HG02943 (cell line): ENCODE data around the gene CAPZB.

Experiments
- ATAC-seq: cut with Tn5 transposase; IDR thresholded peaks from one replicate; pipeline ENCODE4 v1.9.1; 2021; ENCODE audit warnings: mild to moderate bottlenecking, low read depth, moderate library complexity; ENCODE audit not compliant: unreplicated experiment

Gene CAPZB

DNA sequence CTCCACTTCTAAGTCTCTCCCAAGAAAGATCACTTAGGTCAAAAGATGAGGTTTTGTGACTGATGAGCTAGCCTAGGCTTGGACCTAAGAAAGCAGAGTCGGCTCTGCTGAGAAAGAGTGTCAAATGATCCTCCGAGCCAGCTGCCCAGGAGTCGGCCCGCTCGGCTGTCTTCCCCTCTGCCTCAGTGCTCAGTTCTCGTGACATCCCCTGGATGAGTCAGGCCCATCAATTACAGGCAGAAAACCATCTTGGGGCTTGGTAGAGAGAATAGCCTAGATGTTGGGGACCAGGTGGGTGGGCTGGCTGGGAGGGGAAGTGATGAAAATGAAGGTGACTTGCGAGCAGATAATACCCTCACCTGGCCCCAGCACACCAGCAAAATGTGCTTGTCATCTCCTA is 112.7 kb downstream of the CAPZB start:
- no peak for ATAC-seq

DNA sequence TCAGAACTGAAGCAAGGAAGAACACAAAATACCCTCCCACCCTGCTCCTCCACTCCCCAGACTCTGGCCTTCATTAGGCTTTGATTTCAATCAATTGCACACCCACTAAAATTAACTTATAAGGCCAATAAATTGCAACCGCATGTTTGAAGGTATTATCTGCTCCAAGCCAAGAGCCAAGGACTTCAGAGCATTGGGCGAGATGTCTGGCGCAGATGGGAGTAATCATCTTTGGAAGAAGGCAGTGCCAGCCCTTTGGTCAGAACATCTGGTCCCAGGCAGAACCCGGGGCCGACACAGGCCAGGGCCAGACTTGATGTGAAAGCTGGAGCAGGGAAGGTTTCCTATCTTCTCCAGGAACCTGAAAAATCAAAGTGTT is 113.2 kb downstream of the CAPZB start:
- no peak for ATAC-seq

DNA sequence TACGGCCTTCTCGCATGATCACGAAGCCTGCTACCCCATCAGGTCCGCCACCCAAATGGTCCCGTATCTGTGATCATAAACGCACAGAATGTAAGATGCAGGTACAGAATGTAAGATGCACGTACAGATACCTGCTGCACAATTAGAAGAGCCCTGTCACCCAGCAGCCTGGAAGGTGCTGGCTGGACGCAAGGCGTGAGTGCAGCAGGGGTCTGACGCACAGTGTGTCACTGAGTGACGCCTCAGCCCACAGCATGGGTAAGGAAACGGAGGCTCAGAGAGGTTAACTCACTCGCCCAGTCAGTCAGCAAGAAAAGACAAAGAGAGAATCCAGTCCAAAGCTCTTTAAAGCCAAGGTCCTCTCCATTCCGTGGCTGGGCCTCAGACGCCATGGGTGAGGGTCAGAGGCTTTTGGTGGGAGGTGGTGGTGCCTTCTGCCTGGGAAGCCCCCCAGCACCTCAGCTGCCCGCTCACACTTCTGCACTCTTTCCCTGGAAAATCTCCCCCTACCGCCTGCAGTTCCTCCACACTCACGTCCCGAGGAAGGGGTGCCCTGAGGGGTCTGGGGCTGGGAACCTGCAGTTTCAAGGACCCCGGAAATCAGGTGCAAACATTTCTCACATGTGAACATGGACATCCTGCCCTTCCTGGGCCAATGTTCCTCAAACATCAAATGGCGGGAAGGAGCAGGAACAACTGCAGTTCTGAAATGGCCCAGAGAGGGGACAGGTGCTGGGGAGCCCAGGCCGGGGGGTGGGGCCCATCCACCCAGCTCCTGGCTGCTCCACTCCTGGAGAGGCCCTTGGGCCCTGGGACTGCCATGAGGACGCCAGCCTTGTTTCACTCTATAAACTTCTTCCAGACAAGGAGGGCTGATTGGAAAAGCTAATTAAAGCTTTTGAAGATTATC is 113.9 kb downstream of the CAPZB start:
- ATAC-seq: no peak

DNA sequence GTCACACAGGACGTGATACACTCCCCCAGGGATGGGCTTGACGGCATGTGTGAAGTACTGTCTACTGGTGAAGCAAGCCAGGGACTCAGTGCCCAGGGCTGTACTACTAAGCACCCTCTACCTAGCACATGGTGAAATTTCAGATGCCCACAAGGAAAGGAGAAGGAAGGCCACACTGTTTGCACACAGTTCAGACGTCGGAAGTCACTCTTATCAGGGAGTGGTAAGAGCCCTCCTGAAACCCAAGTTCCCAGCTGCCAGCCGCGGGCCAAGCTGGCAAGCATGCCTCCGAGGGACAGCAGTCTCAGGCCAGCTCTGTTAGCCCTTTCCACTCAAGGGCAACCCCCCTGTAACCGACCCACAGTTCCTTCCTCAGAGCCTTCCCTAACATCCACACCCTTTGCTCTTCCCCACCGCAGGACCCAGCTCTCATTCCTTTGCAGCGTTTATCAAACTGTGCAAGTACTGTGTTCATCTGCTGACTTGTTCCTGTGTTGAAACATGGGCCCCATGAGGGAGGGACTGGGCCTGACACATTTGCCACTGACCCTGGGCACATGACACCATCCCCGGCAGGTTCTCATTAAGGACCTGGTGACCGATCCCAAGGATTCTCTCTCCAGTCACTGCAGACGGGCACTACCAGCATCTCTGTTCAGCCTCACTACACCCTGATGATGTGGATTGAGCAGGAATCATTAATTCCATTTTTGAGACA is 114.7 kb downstream of the CAPZB start:
- ATAC-seq: no peak

DNA sequence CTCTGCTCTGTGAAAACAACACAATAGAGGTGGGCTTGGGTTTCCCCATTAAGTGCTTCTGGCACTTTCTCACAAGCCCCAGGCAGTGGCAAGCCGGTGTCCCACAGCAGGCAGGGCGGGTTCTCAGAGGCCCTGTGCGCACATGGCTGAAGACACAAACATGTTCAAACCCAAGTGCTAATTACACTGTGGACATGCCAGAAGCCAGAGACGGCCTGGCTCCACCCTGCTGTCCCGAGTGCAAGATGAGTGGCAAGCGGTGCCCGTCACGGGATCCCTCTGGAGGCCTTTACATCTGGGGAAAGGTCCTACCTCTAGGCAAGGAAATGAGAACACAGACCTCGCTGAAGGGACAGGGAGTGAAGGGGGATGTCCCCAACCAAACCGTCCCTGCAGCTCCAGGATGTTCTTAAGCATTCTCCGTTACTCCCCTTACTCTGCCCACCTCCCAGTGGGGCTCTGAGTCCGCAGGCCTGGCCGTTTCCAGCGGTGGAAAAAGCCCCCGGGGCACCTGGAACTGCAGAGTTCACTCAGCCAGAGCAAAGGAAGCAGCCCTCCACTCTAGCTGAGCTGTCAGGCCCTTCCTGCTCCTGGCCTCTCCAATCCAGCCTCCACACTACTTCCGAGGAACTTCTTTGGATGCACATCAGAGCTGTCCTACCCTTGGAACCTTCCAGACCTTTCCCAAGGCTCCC is 115.8 kb downstream of the CAPZB start:
- ATAC-seq: no peak

DNA sequence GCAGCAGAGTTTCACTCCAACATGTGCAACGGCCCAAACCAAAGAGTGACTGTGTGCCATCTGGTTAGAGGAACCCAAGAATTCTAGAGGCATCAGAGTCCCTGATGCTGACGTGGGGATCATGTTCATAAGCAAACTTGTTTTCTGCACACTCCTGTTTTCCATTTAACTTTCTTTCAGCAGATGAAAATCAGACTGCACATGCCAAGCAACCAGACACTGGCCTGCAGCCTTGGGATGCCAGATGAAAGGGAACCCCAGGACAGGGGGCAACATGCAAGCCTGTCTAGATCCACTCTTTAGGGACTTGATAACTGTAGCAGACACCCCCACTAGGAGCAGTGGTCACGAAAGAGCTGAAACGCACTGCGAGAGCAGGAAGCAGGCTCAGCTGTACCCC is 116.4 kb downstream of the CAPZB start:
- no peak for ATAC-seq

DNA sequence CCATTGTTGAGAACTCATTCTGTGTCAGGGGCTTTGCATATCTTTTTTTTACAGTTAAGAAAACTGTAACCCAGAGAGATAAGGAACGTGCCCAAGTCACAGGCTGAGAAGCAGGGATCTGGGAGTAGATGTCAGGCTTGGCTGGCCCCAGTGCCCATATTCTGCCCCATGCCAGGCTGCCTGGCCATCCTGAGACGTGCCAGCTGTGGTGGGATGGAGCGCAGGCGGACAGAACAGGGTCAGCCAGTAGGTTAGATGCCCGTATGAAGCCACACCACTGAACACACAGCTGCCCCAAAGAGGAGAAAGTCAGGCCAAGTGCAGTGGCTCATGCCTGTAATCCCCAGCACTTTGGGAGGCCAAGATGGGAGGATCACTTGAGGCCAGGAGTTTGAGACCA is 117.3 kb downstream of the CAPZB start:
- ATAC-seq: no peak

DNA sequence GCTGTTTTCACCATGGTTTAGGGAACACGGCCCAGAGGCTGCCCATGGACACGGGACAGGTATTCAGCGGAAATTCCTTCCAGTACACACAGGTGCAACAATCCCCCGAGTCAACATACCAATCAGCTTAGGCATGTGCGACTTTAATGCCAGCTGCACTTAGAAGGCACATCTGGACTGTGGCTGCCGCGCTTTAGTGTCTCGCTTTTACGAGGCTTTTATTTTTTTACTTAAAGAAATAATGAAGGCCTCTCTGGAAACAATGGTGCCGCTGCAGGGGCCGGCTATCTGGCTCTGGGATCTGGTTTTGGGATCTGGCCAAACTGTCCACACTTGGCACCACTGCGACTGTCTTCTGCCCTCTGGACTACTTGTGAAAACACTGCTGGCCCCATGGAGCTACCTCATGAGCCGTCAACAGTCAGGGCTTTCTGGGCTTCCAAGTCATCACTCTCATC is 117.7 kb downstream of the CAPZB start:
- no peak for ATAC-seq

DNA sequence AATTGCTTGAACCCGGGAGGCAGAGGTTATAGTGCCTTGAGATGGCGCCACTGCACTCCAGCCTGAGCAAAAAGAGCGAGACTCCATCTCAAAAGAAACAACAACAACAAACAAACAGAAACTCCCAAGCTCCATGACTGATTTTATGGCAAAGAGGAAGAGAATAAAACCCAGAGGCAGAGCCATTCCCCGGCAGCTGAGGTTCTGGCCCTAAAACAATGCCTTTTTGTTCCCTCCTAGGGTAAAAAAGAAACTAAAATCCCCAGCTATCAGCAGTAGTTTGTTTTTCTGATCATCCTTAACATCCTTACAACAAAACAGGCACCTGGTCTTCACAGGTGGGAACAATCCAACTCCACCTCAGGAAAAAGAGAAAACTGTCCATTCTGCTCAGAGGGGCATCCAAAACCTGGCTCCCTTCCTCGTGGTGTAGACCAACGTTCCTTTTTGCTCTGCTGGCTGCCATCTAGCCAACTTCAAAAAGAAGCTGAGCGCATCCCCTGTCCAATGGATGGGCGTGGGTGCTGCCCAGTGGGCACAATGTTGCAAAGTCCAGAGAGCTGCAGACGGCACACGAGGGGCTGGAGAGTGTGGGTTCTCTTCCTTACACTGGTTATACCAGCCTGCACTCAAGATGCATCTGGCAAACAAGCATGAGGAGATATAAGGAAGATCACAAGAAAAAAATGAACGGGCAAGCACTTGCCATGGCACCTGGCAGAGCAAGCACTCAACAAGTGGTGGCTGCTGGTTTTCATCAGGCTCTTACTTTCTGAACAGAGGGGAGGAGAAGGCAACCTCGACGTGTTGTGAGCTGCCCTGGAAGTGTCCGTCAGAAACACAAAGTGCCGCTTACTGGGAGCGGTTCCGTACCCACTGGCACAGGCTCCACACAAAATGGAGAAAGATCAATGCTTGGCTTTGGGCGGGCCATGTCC is 118.5 kb downstream of the CAPZB start:
- no peak for ATAC-seq

DNA sequence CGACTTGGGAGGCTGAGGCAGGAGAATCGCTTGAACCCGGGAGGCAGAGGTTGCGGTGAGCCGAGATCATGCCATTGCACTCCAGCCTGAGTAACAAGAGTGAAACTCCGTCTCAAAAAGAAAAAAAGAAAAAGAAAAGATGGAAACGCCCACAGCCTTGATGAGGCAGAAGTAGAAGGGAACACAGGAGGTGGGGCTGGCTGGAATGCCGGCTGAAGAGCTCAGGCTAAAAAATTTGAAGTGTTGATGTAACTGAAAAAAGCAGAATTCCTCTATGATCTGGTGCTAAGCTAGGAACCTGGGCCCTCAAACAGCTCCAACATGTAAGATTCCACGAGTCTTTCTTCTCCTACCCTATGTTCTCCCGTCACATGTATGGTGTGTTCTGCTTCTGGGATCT is 119.6 kb downstream of the CAPZB start:
- ATAC-seq: no peak

DNA sequence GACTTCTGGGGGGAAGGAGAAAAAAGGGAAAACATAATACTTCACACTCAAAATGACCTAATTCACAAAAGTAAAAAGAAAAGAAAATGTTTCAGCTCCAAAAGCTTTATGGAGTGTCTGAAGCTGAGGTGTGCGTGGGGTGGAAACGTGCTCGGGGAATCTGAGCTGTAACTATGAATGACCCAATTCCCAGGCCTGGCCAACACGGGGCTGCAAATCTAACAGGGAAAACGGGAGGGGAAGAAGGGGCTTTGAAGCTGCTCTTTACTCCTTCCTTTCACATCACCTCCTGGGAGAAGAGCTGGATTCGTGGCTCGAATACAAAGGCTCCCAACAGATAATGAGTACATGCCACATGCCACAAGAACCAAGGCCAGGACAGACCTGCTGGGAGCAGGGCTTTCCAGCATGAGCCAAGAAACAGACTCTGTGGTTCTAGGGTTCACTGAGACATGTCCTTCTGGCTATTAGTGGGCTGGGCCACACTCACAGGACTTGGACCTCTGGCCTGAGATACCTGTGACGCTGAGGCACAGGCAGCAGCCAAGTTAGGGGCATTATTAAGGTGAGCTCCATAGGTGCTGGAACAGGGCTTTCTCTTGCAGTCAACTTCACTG is 121.7 kb downstream of the CAPZB start:
- ATAC-seq: no peak

DNA sequence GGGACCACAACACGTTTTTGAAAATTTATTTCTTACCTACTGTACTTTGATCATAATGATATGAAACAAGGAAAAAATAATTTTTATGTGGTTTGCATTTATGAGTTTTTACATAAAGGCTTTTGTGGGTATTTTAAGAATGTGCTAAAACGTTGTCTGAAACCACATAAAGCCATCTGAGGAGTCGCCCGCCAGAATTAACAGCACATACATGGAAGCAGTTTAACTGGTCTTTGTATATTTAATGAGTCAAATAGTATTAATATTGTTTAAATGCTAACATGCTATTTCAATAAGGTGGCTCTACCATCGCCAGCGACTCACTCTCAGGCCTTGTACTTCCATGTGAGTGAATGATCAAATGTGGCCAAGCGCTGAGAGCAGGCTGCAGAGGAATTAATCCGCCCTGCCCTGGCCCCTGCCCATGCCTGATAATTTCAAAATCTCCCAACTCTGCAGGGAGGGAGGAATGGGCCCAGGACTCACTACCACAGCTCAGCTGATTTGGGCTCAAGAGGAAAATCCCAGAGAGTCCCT is 123.7 kb downstream of the CAPZB start:
- ATAC-seq: no peak

DNA sequence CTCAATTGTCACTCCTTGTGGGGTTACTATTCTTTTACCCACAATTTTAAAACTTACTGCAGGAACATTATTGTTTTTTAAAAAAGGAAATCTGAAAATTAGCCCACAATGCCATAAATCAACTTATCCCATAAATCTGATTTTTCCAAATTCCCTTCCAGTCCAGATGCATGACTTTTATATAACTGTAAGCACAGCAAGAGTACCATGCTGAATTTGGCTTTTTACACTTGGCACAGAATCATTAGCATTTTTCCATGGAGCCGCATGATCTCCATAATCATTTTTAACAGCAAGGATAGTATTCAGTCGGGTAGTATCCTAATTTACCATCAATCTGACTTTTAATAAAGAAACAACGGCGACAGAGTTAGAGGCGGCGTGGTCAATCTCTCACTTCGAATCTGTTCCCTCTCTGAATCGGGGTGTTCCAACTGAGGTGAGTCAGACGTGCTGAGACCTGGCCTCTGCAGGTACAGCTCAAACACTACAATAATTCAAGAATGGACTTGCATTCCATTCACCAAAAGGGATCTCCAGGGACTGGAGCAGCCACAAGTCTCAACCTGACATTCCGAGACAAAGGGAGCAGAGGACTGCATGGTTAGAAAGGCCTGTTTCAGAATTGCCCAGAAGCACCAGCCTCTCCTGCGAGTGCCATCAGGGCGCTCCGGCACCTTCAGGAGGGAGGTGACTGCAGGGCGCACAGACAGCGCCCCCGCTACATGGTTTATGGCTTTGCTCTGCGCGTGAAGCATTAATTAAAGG is 124.3 kb downstream of the CAPZB start:
- no peak for ATAC-seq

DNA sequence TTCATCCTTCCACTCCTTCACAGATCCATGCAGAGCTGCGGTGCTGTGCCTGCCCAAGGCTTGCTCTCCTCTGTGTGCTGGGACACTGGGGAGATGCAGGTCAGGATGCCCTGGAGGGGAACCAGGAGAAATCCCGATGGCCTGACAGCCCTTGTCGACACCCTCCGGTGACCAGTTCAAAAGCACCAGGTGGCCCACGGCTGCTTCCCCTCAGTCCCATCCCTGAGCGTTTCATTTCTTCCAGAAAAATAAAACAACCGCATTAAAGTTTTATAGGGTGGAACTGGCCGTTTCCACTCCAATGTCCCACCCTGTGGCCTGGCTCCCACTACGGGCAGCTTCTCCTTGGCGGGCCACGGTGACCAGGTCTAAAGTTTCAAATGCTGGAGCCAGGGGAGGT is 124.9 kb downstream of the CAPZB start:
- no peak for ATAC-seq

DNA sequence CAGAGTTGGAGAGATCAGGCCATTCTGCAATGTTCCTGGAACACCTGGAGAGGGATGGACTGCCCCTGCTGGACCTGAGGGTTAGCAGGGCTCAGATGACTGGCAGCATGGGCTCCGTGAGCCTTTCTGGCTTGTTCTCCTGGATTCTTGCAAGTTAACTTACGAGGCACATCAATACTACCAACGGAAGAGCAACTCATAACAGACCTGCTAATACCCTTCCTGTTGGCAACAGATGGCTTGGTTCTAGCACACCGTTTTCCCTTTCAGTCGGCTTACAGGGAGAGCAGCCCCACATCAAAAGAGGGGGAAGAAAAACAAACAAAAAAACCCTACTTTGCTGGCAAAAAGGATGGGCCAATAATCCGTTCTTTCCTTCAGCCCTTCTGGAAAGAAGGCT is 125.3 kb downstream of the CAPZB start:
- no peak for ATAC-seq

DNA sequence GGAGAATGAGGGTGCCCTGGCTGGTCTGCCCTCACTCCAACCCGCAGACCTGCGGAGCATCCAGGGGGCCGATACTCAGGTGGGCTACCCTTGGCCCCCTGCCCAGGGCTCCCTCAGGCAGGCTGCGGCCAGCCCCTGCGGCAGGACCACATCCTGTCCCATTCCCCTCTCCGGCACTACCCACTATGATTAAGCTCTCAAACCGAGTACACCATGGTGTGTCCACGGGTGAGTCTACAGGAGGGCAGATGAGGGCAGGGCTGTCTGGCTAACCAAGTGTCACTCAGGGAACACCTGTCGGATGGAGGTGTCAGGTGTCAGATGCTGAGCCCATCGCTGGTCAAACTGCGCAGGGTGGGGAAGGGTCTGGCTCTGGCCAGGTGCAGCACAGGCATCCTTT is 126.0 kb downstream of the CAPZB start:
- no peak for ATAC-seq

DNA sequence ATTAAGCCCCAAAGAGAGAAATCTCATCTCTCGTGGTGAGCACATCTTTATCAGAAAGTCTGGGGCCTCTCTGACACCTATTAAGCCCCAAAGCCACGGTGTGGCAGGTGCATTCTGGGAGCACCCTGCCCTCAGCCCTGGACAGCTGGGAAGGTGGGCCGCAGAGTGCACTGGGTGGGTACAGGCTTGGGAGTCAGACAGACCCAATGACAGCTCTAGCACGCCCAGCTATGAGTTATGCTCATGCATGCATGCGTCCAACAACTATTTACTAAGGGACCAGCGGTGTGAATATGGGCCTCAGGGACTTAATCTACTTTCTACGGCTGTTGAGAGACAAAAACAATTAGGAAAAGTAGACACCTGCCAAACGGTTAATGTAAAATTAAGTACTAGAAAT is 126.6 kb downstream of the CAPZB start:
- ATAC-seq: no peak

DNA sequence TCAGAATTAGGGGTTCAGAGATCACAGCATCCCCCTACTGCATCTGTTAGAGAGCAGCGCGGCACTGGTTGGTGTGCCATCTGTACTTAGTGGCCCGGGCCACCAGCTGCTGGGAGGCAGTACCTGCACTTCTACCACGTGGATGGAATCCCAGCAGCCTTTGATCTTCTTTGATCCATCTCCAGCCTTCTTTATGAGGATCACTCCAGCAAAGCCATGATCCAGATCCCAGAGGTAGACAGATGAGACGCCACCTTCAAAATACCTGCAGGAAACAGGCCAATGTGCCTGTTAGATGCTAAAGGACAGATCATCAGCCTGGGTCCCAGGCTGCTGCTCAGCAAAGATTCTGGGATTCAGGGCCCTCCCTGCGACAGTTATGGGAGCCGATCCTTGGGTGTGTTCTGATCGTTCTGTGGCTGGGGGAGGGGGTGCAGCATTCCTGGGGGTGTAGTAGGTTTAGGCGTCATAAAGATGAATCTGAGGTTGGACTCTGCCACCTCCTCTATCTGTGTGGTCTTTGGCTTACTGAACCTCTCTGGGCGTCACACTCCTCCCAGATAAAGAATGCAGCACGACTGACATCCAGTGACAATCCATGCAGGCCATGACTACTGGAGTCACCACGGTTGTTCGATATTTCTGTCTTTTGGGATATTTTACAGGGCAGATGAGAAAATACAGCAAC is 127.9 kb downstream of the CAPZB start:
- ATAC-seq: no peak
